WTC11 (cell line): ENCODE results near the gene OR5AP2. TPM values are rescaled to one million over a fixed set of nuclear protein-coding genes. Genes with fewer than 3 reads are reported as not detected.

Source experiments
- ATAC-seq: fragments of 200-7000 bp; cut with Tn5 transposase; 2 replicates; pipeline ENCODE4 v1.10.0; 2021; ENCODE audit warnings: mild to moderate bottlenecking, moderate library complexity
- CTCF ChIA-PET: fragments of 300-600 bp; sonication (Branson Sonifier 250); formaldehyde crosslinking; loops from one replicate; lab custom pipeline; 2021; ENCODE audit warnings: antibody characterized with exemption; lab: Charles Lee
- POLR2A ChIA-PET: fragments of 350-600 bp; sonication (Branson Sonifier 250); formaldehyde crosslinking; loops from one replicate; lab custom pipeline; 2021; ENCODE audit warnings: antibody characterized with exemption; lab: Charles Lee
- DNase-seq: peaks from one replicate; pipeline ENCODE4 v3.0.0; 2021; ENCODE audit warnings: low spot score
- H3K27ac Mint-ChIP-seq: 2 replicates; pipeline ENCODE4 v1.8.0; 2021; ENCODE audit warnings: mixed read lengths
- H3K27me3 Mint-ChIP-seq: 2 replicates; pipeline ENCODE4 v1.8.0; 2021; ENCODE audit warnings: low read depth, mild to moderate bottlenecking, moderate library complexity, mixed read lengths
- H3K36me3 Mint-ChIP-seq: 2 replicates; pipeline ENCODE4 v1.8.0; 2021; ENCODE audit warnings: mixed read lengths
- H3K4me1 Mint-ChIP-seq: 2 replicates; pipeline ENCODE4 v1.8.0; 2022; ENCODE audit warnings: mixed read lengths
- H3K4me3 Mint-ChIP-seq: 2 replicates; pipeline ENCODE4 v1.8.0; 2021; ENCODE audit warnings: mild to moderate bottlenecking, moderate library complexity, mixed read lengths
- H3K9me3 Mint-ChIP-seq: 2 replicates; pipeline ENCODE4 v1.8.0; 2021; ENCODE audit warnings: mixed read lengths
- AR ChIP-seq: fragments of 250-450 bp; sonication (Bioruptor Pico); IDR thresholded peaks from 2 replicates; pipeline ENCODE4 v1.9.0; 2021; ENCODE audit warnings: mild to moderate bottlenecking
- CBFB ChIP-seq: sonication (generic); formaldehyde crosslinking; IDR thresholded peaks from 2 replicates; pipeline ENCODE4 v1.8.1; 2022; ENCODE audit warnings: mild to moderate bottlenecking, low read depth, missing genetic modification reagents
- CREM ChIP-seq: sonication (generic); formaldehyde crosslinking; IDR thresholded peaks from 2 replicates; pipeline ENCODE4 v1.8.1; 2022; ENCODE audit warnings: mild to moderate bottlenecking, missing genetic modification reagents, moderate library complexity
- EMX1 ChIP-seq: fragments of 250-450 bp; sonication (Bioruptor Pico); IDR thresholded peaks from 2 replicates; pipeline ENCODE4 v1.8.0; 2021; ENCODE audit warnings: mild to moderate bottlenecking
- FOXP4 ChIP-seq: sonication (generic); formaldehyde crosslinking; IDR thresholded peaks from 2 replicates; pipeline ENCODE4 v1.8.0; 2022; ENCODE audit warnings: mild to moderate bottlenecking, missing genetic modification reagents
- GRHL2 ChIP-seq: fragments of 250-450 bp; sonication (Bioruptor Pico); IDR thresholded peaks from 2 replicates; pipeline ENCODE4 v1.8.0; 2022; ENCODE audit warnings: mild to moderate bottlenecking, moderate library complexity; ENCODE audit not compliant: insufficient replicate concordance, severe bottlenecking
- MLX ChIP-seq: sonication (generic); formaldehyde crosslinking; IDR thresholded peaks from 2 replicates; pipeline ENCODE4 v1.8.1; 2023; ENCODE audit warnings: mild to moderate bottlenecking, missing genetic modification reagents, moderate library complexity
- SMAD3 ChIP-seq: sonication (generic); formaldehyde crosslinking; IDR thresholded peaks from 2 replicates; pipeline ENCODE4 v1.8.0; 2022; ENCODE audit warnings: missing genetic modification reagents, mild to moderate bottlenecking, borderline replicate concordance
- STAT6 ChIP-seq: sonication (generic); formaldehyde crosslinking; conservative IDR thresholded peaks from 2 replicates; pipeline ENCODE4 v1.8.1; 2023; ENCODE audit warnings: mild to moderate bottlenecking, low read depth, missing genetic modification reagents, moderate library complexity
- TEAD1 ChIP-seq: sonication (generic); formaldehyde crosslinking; IDR thresholded peaks from 2 replicates; pipeline ENCODE4 v1.8.0; 2022; ENCODE audit warnings: mild to moderate bottlenecking, missing genetic modification reagents
- ZBTB43 ChIP-seq: sonication (generic); formaldehyde crosslinking; IDR thresholded peaks from 2 replicates; pipeline ENCODE4 v1.8.1; 2023; ENCODE audit warnings: mild to moderate bottlenecking, missing genetic modification reagents
- ZMAT4 ChIP-seq: fragments of 250-450 bp; sonication (Bioruptor Pico); IDR thresholded peaks from 2 replicates; pipeline ENCODE4 v1.9.0; 2021; ENCODE audit warnings: mild to moderate bottlenecking
- ZNF138 ChIP-seq: sonication (generic); formaldehyde crosslinking; conservative IDR thresholded peaks from 2 replicates; pipeline ENCODE4 v1.8.1; 2022; ENCODE audit warnings: mild to moderate bottlenecking, moderate library complexity, missing genetic modification reagents
- total RNA-seq: library from RNA; stranded (reverse); gene quantifications from 3 replicates; pipeline ENCODE4 v1.2.3, GENCODE V29; 2021

The OR5AP2 gene
- total RNA-seq, 1 experiment from 2014 or later, result not detected

GRCh38 chr11:56663386-56663785, 21.1 kb upstream of the OR5AP2 start, which contains the start of gene OR5AR1 (continued):
- no peak for TF ChIP-seq STAT6 (CRISPR knock-in tag)

GRCh38 chr11:56659755-56660154, 17.5 kb upstream of the OR5AP2 start:
- ATAC-seq, result peak; percentile 98
- CTCF ChIA-PET, result no interaction called here
- POLR2A ChIA-PET, result no interaction called here
- H3K9me3 Mint-ChIP-seq, result peaks cover 33% of the 10 kb centered on the region
- peaks cover 44% of the 10 kb centered on the region for H3K4me1 Mint-ChIP-seq
- H3K36me3 Mint-ChIP-seq, result peaks cover 43% of the 10 kb centered on the region
- DNase-seq, result no peak
- peak overlapping the region; percentile 57 for H3K4me3 Mint-ChIP-seq
- peak overlapping the region; percentile 95 for H3K27ac Mint-ChIP-seq
- TF ChIP-seq ZMAT4 (CRISPR knock-in tag) (peak; percentile 56; the same call in 1 of the 2 replicates), TEAD1 (CRISPR knock-in tag) (peak; percentile 82; the same call in 1 of the 2 replicates), FOXP4 (CRISPR knock-in tag) (peak; percentile 52; the same call in 1 of the 2 replicates), MLX (no peak), ZNF138 (CRISPR knock-in tag) (no peak), EMX1 (no peak), AR (CRISPR knock-in tag) (0 out of 2 replicates have a peak, but pooled peaks have one; percentile 50)
- TF ChIP-seq, all 79 proteins: peak for 4
- peaks cover 28% of the 10 kb centered on the region for H3K27me3 Mint-ChIP-seq

- no peak for ATAC-seq
- Mint-ChIP-seq H3K9me3 (peaks cover 27% of the 10 kb centered on the region), H3K4me3 (no peak overlapping the region)
- POLR2A ChIA-PET, result no interaction called here
- no peak for TF ChIP-seq CBFB (CRISPR knock-in tag)
- TF ChIP-seq, all 79 proteins: peak for 0
- H3K4me1 Mint-ChIP-seq, result no peaks in the 10 kb centered on the region
- no peaks in the 10 kb centered on the region for H3K36me3 Mint-ChIP-seq
- H3K27me3 Mint-ChIP-seq, result no peaks in the 10 kb centered on the region
- CTCF ChIA-PET, result no interaction called here
- DNase-seq, result no peak
- H3K27ac Mint-ChIP-seq, result no peak overlapping the region
These were observed 4.7 kb downstream of the OR5AP2 start for GRCh38 chr11:56637500-56637899.

- no peak overlapping the region for H3K27ac Mint-ChIP-seq
- POLR2A ChIA-PET, result no interaction called here
- no peaks in the 10 kb centered on the region for H3K36me3 Mint-ChIP-seq
- H3K27me3 Mint-ChIP-seq, result no peaks in the 10 kb centered on the region
- ATAC-seq (no peak), DNase-seq (no peak)
- TF ChIP-seq SMAD3 (no peak), GRHL2 (CRISPR knock-in tag) (no peak), ZBTB43 (no peak), CREM (no peak)
- H3K9me3 Mint-ChIP-seq, result peaks cover 26% of the 10 kb centered on the region
- CTCF ChIA-PET, result no interaction called here
- no peaks in the 10 kb centered on the region for H3K4me1 Mint-ChIP-seq
- H3K4me3 Mint-ChIP-seq, result no peak overlapping the region
These were observed 5.4 kb downstream of the OR5AP2 start for GRCh38 chr11:56636861-56637260.
